ENCODE results near the gene PCID2.
"Not testable (repeated sequence)": the region's sequence is repeated elsewhere in the genome, so short reads cannot be mapped to it uniquely, and the experiment has no call there.

Gene PCID2

DNA sequence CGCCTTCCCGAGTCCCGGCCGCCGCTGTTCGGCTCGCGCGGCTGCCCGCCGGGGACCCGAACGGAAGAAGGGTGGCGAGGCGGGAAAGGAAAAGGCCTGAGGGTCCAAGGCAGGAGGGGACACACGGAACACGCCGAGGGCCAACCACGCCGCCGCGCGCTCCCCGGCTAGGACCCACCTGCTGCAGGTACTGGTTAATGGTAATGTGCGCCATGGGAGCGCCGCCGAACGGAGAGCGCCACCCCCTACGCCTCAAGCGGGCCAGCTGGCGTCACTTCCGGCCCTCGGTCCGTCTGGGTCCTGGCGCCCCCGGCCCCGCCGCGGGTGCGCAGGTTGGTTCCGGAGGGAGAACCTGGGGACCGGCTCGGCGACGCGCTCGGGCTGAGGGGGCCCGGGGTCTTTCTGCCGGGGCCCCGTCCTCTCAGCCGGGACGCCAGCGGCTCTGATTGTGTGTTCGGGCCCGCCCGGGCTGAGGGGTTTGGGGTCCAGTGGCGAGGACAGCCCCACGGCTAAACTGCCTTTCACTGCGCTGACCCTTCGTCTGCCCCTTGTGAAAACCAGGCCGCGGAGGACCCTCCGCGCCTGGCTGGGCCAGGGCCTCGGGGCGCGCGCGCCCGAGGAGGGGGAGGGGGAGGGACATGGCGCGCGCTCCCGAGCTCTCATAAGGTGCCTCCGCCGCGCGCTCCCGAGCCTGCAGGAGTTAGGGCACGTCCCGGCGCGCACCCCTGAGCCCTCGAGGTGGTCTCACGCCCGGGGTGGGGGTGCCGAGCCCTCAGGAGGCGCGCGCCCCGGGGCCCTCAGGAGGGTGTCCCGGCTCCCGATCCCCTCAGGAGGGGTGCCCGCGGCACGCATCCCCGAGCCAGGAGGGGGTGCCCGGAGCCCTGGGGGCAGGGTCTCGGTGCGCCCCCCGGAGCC, at the start of gene PCID2:
Gene PCID2 (minus strand): TSS at position 249 of the 915 bp plus-strand sequence. CDS start 35 bp downstream, at position 214.
- DNase-seq (ENCODE audit: low read depth) = peak; percentile 82

DNA sequence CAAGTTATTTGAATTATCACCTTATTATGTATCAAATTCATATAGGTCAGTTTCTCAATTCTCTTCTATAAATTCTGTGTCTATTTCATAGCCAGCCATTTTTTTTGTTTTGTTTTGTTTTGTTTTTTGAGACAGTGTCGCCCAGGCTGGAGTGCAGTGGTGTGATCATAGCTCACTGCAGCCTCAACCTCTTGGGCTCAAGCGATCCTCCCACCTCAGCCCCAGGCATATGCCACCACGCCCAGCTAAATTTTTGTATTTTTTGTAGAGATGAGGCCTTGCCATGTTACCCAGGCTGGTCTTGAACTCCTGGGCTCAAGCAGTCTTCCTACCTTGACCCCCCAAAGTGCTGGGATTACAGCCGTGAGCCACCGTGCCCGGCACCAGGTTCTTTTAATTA, 49.4 kb upstream of the PCID2 start:
- DNase-seq (ENCODE audit: low read depth) = not testable (repeated sequence)

DNA sequence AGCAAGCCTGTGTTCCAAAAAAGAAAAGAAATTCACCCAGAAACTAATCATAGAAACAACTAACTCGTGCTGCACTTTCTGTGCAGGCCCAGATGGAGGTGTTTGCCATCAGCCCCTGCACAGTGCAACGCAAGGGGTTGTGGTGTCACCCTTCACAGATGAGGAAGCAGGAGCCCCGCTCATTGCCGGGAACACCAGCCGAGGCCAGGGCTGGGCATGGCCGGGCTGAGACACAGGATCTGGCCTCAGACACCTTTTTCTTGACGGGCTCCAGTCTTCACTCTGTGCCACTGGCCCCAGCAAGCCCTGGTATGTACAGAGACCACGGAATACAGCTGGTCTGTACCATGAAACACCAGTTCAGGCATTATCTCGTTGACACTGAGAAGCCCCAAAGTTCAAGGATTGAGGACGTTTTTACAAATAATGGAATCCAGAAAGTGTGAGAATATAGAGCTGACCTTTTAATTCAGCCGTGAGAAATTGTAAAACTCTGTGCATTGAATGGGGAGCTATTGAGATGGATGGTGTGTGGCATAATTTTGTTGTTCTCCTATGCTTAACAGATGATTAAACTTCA, 44.1 kb upstream of the PCID2 start:
- no peak for DNase-seq (ENCODE audit: low read depth)

DNA sequence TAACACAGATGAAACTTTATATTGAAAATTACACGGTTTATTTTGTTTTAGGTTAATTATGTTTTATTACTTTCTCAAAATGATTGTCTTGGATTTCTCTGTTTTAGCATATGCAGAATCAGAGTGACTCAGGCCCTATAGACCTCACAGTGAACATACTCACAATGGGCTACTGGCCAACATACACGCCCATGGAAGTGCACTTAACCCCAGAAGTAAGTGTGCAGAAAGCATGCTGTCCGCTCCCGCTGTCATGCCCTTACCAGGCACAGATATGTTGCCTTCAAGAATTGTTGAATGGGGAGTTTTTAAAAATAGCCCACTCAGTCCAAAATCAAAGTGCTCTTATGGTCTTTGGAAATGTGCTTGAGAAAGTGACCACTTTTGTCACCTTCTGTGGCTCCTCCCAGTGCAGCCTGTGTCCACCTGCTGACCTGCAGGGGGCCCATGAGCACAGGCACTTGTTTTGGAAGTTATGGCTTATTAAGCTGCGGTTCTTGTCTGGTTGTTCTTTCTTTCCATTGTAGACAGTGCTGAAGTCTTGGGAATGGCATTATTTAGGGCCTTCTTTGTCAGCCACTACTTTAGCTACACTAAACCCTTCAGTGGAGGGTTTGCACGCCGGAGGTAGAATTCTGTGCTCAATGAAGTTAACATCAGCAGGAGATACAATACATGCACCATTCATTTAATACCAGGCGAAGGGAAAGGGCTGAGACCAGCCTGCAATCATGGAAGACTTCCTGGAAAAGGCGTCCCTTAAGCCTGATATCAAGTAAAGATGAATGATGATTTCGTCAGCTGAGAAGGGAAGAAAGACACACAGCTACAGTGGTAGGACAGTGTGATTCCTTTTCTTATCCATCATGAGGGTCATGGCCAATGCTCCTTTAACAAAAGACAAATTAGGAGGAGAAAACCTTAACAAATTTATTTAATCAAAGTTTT, 37.7 kb upstream of the PCID2 start:
- DNase-seq (ENCODE audit: low read depth) = no peak

DNA sequence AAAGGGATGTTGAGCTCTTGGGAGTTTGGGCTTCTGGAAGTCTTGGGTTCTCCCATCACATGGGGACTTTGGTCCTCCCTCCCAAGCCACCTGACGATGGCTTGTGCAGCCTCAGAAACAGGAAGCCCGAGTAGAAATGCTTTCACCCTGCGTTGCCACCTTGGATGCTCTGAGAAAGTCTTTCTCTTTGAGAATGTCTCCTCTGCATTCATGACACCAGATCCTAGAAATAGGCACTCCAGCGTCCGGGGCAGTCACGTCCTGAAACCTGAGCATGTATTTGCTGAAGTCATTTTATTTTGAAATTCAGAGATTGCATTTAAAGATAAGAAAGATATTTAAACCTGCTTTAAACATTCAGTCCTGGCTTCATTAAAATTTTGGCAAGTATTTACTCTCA, 35.4 kb upstream of the PCID2 start:
- no peak for DNase-seq (ENCODE audit: low read depth)

DNA sequence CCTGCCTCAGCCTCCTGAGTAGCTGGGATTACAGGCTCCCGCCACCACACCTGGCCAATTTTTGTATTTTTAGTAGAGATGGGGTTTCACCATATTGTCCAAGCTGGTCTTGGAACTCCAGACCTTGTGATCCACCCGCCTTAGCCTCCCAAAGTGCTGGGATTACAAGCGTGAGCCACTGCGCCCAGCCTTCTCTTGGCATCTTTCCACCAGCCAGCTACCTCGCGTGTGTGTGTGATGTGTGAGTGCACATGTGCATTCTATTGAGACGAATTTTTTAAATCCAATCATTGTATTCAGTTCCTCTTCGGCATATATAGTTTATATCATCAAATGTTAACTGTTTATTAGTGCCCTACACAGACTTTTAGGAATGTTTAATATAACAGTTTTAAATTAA, 33.2 kb upstream of the PCID2 start:
- DNase-seq (ENCODE audit: low read depth) = not testable (repeated sequence)

DNA sequence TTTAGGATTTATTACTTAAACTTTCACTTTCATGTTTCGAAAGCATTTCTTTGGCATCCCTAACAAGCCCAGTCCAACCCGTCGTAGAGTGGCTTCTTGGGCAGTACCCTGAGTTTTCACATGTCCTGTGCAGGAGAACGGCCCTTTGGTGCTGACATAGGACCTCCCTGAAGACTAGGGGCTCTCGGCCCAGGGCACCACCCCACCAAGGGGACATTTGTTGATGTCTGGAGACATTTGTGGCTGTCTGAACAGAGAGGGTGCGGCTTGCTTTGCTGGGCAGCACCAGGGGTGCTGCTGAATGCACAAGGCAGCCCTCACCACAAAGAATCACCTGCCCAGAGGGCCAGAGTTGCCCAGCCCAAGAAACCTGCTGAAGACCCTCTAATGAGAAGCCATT, 31.5 kb upstream of the PCID2 start:
- no peak for DNase-seq (ENCODE audit: low read depth)

DNA sequence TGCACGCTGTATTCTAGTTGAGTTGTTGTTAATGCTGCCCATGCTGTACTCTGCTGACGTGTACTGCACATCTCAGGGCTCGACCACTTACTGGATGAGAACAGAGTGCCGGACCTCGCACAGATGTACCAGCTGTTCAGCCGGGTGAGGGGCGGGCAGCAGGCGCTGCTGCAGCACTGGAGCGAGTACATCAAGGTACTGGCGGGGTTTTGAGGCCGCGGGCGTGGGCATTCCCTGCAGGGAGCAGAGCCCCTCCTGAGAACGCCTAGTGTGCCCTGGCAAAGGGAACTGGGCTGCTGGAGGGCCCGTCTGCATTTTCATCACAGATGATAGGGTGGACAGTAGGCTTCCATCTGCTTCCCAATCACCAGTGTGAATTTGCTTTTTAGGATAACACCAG, 30.9 kb upstream of the PCID2 start:
- DNase-seq (ENCODE audit: low read depth) = no peak

DNA sequence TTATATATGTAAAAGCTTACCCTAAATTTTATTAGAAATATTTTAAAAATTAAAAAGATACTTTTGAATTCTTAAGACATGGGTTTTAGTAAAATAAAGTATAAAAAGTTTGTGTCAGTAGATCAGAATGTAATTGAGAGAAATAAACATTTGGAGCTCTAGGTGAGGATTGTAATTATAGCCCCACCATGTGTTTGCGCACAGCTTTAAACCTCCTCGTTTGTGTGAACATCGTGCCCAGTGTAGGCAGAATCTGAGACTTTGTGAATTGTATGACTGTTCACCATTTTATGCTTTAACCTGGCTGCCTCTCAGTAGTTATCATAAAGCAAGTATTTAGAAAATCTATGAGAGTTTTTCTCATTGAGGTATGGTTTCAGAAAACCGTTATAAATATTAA, 30.1 kb upstream of the PCID2 start:
- DNase-seq (ENCODE audit: low read depth) = no peak

DNA sequence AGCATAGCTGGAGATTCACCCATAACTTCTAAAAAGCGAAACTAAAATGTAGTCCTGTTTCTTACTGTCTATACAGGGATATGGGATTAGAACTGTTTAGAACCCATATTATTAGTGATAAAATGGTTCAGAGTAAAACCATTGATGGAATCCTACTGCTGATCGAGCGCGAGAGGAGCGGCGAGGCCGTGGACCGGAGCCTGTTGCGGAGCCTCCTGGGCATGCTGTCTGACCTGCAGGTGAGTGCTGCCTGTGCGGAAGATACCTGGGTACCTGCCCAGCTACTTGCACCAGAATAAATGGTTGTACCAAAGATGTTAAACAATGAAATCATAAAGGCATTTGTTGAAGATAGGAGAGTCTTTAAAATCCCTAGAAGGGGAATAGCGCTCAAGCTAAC, 24.6 kb upstream of the PCID2 start:
- no peak for DNase-seq (ENCODE audit: low read depth)

DNA sequence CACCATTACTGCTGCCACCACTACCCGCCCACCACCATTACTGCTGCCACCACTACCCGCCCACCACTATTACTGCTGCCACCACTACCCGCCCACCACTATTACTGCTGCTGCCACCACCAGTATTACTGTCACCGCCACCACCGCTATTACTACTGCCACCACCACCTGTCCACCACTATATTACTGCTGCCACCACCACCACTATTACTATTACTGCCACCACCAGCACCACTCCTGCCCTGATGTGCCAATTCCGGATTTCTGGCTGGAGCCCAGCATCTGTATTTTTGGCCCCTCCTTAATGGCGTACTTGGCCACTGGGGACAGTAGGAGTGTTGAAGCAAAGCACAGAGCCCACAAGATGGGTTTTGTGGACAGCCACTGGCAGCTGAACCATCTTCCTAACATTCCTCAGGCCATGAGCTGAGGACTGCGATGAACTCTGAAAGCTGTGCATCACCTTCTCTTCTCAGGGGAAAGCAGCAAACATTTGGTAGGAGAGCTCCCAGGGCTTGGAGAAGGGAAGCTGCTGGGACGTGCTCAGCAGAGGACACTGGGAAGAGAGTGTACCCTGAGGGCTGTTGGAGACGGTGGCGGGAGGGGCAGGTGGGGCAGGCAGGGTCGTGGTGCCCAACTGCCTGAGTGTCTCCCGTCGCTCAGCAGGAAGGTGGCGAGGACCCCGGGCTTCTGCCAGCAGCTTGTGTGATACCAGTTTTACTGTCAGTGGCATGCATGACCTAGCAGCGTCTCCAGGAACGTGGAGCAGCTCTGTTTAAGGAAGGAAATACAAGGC, 23.9 kb upstream of the PCID2 start:
- no peak for DNase-seq (ENCODE audit: low read depth)

DNA sequence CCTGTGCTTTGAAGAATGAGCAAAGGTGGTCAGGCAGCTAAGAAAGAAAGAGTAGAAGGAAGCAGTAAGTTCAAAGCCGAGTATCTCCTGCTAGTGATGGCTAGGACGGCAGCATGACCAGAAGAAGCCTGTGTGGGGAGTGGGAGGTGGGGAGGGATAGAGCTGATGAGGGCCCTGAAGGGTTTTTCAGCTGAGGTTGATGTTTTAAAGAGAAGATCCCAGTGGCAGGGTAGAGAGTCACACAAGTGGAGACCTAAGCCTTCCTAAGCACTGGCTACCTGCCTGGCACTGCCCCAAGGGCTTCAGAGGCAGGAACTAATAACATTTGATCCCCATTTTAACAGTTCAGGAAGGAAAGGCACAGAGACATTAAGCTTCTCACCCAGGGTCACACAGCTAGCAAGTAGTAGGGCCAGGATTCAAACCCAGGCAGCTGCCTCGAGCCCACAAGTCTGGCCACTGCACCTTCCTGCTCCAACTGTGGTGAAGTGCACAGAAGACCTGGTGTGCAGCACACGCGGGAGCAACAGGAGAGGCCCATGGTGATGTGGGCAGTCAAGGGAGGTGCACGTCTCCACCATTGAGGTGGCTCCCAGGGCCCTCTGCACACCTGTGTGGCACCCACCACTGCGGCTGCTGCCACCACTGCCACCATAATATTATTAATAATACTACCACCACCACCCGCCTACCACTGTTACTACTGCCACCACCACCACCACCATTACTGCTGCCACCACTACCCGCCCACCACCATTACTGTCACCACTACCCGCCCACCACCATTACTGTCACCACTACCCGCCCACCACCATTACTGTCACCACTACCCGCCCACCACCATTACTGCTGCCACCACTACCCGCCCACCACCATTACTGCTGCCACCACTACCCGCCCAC, 23.1 kb upstream of the PCID2 start:
- no peak for DNase-seq (ENCODE audit: low read depth)

DNA sequence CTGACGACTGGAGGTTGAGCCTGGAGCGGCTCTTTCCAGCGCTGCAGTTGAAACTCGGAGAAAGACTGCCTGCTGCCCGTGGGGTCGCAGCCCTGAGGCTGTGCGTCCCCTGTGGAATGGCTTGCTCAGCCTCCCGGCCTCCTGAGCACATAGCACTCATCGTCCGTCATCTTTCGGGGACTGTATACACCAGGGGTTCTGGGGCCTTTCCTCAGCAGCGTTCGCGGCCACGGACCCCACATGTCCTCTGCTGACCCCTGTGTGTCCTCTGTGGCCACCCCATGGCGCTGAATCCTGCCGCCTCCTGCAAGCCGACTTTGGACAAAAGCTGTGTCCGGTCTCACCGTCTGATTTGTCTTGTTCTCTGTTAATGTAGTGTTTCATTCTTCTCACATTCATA, 21.3 kb upstream of the PCID2 start:
- no peak for DNase-seq (ENCODE audit: low read depth)

DNA sequence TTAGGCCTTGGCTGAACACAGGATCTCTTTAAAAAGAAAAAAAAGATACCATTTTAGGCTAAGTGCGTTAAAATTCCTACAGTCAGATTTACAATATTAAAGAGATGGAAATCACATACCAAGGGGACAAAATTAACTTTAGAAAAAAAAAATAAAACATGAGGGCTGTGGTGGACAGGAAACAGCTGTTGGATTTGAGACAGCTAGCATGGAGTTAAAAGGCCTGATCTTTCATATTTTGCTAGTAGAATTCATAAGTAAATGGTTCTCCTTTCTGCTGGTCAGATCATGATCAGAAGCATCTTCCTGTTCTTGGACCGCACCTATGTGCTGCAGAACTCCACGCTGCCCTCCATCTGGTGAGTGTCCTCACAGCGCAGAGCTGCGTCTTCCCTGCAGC, 20.7 kb upstream of the PCID2 start:
- no peak for DNase-seq (ENCODE audit: low read depth)

DNA sequence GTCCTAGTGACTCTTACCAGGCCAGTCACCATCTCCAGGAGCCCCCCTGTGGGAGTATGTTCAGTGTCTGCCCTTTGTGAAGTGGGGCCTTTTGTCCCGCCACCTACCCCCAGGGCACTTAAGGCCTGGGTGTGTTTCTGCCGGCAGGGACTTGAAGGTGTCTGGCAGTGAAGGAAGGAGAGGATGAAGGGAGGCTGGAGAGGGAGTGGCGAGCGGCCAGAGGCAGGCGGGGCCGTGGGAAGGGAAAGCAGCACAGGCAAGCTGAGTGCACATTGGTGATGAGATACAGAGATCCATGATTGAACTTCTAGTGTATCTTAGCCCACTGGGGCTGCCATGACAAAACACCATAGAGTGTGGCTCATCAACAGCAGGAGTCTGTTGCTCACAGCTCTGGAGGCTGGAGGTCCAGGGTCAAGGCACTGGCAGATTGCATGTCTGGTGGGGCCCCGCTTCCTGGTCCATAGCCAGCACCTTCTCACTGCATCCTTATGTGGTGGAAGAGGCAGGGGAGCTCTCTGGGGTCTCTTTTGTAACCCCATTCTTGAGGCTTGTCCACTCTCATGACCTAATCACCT, 18.5 kb upstream of the PCID2 start:
- no peak for DNase-seq (ENCODE audit: low read depth)

DNA sequence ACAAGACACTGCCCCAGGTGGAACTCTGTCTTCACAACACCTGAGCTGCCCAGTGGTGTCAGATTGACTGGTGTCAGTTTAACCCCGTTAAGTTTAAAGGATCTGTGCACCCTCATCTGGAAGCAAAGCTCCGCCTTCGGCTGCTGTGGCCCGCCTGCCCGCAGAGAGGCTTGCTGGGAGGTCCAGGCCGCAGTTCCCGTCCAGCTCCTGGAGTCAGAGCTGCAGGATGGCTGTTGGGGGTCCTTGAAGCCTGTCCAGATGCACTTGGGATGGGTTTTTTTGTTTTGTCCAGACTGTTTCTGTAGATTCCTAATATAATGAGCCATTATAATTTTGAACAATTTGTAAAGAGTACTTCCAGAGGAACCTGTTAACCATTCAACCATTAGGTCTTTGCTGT, 17.0 kb upstream of the PCID2 start:
- DNase-seq (ENCODE audit: low read depth) = no peak

DNA sequence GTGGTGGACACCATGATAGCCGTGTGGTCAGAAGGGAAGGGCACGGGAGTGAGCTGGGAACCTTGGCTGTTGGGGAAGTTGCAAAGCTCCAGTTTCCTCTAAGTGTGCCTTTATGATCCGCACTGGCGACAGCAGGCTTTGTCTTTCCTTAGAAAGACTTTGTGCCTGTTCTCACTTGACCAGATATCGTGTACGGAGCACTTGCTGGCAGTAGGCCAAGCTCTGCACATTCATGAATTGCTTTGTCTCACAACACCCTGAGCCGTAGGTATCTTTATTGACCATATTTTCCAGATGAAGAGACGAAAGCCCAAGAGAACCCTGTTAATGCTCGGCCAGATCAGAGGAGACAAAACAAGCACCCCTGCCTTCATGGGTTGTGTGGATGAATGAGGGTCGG, 16.0 kb upstream of the PCID2 start:
- no peak for DNase-seq (ENCODE audit: low read depth)

DNA sequence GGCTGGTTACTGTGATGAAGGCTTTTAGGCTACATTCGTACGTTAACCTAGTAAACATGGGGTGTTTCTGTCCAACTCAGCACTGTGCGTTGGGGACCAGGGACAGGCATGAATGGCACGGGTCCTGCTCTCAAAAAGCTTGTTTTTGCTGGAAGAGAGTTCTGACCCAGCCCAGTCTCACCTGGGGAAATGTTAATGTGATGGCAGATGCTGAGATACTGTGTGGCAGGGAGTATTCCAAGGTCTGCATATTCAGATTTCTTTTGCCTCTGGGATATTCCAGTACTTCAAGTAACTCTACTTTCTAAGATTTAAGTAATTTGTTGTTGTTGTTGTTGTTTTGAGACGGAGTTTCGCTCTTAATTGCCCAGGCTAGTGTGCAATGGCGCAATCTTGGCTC, 14.6 kb upstream of the PCID2 start:
- DNase-seq (ENCODE audit: low read depth) = no peak

DNA sequence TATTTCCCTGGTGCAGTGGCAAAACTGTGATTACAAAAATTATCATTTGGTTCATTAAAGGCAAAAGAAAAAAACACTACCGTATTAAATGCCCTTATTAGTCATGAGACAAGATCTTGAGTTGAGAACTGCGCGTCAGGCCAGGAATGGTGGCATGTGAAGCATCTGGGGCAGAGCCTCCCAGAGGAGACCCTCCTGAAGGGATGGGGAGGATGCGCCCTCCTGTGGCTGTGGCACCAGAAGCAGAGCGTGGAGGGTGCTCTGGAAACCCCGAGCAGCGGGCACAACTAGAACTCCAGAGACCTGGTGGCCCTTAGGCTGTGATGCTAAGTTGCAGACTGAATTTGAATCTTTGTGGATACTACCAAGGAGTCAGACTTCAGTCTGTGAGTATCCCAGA, 12.4 kb upstream of the PCID2 start:
- no peak for DNase-seq (ENCODE audit: low read depth)

DNA sequence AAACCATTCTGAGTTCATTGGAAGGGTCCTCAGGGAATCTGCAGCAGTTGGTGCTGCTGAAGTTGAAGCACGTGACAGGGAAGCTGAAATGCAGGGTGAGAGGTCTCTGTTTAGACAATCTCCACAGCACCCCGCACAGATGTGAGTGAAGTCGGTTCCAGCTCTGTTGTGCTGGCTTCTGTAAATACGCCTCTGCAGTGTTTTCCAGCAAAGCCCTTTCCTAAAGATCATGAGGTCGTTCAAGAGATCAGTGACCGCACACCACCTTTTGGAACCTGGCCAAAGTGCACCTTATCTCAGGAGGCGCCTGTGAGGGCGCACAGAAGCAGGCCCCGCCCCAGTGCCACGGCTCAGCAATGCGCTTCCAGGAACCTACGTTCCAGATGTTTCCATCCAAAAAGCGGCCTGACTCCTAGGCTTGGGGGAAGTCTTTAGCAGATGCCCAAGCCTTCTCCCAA, 11.7 kb upstream of the PCID2 start:
- DNase-seq (ENCODE audit: low read depth) = no peak
